CD1c-positive myeloid dendritic cell (primary cell): ENCODE results near the gene PTPRM.

Source experiments
- DNase-seq: peaks from one replicate; pipeline ENCODE4 v3.0.0-alpha.2; 2016; ENCODE audit errors: extremely low spot score

The PTPRM gene

GRCh38 chr18:7626922-7627440 is 59.9 kb downstream of the PTPRM start:
- DNase-seq: no peak

- no peak for DNase-seq
Observed at GRCh38 chr18:7629416-7629815, 62.3 kb downstream of the PTPRM start.

GRCh38 chr18:7630731-7631442 is 63.8 kb downstream of the PTPRM start:
- no peak for DNase-seq

GRCh38 chr18:7632152-7633098 is 65.3 kb downstream of the PTPRM start:
- no peak for DNase-seq

GRCh38 chr18:7633171-7633570 is 66.1 kb downstream of the PTPRM start:
- DNase-seq: no peak

GRCh38 chr18:7635948-7636347 is 68.8 kb downstream of the PTPRM start:
- no peak for DNase-seq

- no peak for DNase-seq
Observed at GRCh38 chr18:7637269-7637668, 70.2 kb downstream of the PTPRM start.

GRCh38 chr18:7638321-7638720 is 71.2 kb downstream of the PTPRM start:
- DNase-seq: no peak

- DNase-seq: no peak
Observed at GRCh38 chr18:7641813-7642212, 74.7 kb downstream of the PTPRM start.

GRCh38 chr18:7642331-7642890 is 75.3 kb downstream of the PTPRM start:
- DNase-seq: no peak

GRCh38 chr18:7645756-7646155 is 78.6 kb downstream of the PTPRM start:
- DNase-seq: no peak

- no peak for DNase-seq
Observed at GRCh38 chr18:7646174-7646886, 79.2 kb downstream of the PTPRM start.

- DNase-seq: no peak
Observed at GRCh38 chr18:7647500-7647899, 80.4 kb downstream of the PTPRM start.

GRCh38 chr18:7657050-7657449 is 89.9 kb downstream of the PTPRM start:
- DNase-seq: no peak

GRCh38 chr18:7657937-7658336 is 90.8 kb downstream of the PTPRM start:
- DNase-seq: no peak

- DNase-seq: no peak
Observed at GRCh38 chr18:7658701-7659100, 91.6 kb downstream of the PTPRM start.

GRCh38 chr18:7661207-7661606 is 94.1 kb downstream of the PTPRM start:
- DNase-seq: no peak

- DNase-seq: no peak
Observed at GRCh38 chr18:7662866-7663265, 95.8 kb downstream of the PTPRM start.

GRCh38 chr18:7663366-7664312 is 96.5 kb downstream of the PTPRM start:
- DNase-seq: no peak

GRCh38 chr18:7666195-7666776 is 99.2 kb downstream of the PTPRM start:
- no peak for DNase-seq
